Left ventricle myocardium superior (tissue), 1 donor: ENCODE results near the gene DPP6. TPM values are rescaled to one million over a fixed set of nuclear protein-coding genes. Genes with fewer than 3 reads are reported as not detected.

Experiments
- ATAC-seq: fragments of 200-7000 bp; cut with Tn5 transposase; one replicate; pipeline ENCODE4 v1.9.1; 2020; ENCODE audit warnings: mild to moderate bottlenecking, moderate library complexity
- DNase-seq: peaks from one replicate; pipeline ENCODE4 v3.0.0-alpha.2; 2020
- intact Hi-C: fragments of 100-400 bp; cut with micrococcal nuclease; formaldehyde crosslinking; loops from one replicate; pipeline ENCODE4 v1.11.0; 2022
- total RNA-seq: library from RNA; stranded (reverse); fragmentation: NEBNext Ultra II Directional; extraction: Animal tissue kit (Norgen Biotek cat#: 25700); gene quantifications from one replicate; pipeline ENCODE4 v1.2.1, GENCODE V29; 2021
- donor health status: DM: no; HTN: yes; CAD: no; lungs with severe emphysema.

DPP6 gene
- total RNA-seq, 1 donor from 2014 or later: not detected

DNA sequence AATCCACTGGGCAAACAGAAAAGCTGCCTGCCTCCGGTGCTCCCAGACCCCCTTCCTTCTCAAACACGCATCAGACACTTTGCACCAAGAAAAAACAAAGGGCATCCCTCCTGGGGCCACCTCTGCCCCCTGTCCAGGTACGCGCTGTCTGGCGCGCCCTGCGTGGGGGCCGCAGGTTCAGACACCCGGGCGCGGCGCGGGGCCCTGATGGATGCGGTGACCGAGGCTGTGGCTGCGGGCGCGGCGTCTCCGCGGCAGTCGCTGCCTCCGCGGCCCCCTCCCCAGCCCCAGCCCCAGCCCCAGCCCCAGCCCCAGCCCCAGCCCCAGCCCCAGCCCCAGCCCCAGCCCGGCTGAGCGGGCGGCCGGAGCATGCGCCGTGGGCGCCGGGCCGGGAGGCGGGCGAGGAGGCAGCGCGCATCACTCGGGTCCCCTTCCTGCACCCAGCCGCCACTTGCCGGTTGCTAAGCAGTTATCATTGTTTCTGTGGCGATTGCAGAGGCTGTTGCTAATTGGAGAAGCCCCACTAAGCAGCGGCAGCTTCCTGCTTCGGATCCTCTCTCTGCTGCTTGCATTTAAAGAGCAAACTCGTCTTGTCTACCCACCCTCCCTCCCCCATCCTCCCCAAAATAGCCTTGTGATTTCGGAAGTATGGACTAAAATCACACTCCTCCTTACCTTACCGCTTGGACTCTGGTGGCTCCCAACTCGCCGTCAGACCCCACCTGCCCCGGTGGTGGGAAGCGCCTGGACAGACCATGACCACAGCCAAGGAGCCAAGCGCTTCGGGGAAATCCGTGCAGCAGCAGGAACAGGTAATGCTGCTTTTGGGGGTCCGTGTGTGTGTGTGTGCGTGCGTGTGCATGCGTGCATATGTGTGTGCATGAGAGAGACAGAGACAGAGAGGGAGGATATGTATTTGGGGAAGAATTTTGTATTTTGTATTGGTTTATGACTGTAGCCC, 252.8 kb downstream of the DPP6 start:
- ATAC-seq (no peak), DNase-seq (no peak)
- intact Hi-C loops: no loop called here

DNA sequence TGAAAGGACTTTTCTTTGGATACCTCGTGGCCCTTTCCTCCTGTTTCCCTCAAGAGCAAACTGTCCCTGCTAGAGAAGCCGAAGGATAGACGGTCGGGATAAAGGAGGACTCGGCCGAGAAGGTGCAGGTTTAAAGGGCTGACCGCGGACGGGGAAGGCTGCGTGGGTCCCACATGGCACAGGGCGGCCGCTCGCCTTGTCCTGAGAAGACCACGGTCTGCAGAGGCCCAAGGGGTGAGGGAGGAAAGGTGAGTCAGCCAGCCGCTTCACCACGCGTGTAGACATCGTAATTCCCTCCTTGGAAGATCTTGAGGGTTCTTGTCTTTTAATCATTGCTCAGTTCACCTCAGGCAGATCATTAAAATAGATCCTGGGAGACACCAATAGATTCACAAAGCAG, 253.8 kb downstream of the DPP6 start:
- intact Hi-C loops: no loop called here
- no peak for DNase-seq

GRCh38 chr7:154308928-154309327, 256.7 kb downstream of the DPP6 start:
- intact Hi-C loops: no loop called here
- no peak for DNase-seq
- ATAC-seq: no peak

More for the DNA sequence above, 253.8 kb downstream of the DPP6 start:
- no peak for ATAC-seq

- intact Hi-C loops: no loop called here
- ATAC-seq (no peak), DNase-seq (no peak)
Measured at GRCh38 chr7:154310114-154310513, 257.9 kb downstream of the DPP6 start.

- DNase-seq: no peak
- intact Hi-C loops: no loop called here
- no peak for ATAC-seq
Measured at GRCh38 chr7:154324196-154324595, 272.0 kb downstream of the DPP6 start.

DNA sequence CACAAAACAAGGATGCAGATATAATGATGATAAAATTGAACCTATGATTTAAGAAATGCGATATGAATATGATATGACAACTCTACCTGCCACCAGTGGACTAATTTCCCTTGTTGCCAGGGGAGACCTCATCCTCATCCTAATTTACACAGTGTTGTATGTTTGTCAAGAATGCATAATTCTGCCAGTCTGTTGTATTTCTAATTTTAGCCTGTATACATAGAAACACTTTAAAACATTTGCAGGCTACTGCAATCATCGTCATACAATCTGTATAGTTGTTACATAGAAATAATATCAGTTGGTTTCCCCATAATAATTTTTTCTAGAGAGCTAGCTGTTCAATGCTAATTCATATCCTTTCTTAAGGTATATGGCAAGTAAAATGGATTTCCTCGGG, 274.2 kb downstream of the DPP6 start:
- ATAC-seq (no peak), DNase-seq (no peak)
- intact Hi-C loops: no loop called here

DNA sequence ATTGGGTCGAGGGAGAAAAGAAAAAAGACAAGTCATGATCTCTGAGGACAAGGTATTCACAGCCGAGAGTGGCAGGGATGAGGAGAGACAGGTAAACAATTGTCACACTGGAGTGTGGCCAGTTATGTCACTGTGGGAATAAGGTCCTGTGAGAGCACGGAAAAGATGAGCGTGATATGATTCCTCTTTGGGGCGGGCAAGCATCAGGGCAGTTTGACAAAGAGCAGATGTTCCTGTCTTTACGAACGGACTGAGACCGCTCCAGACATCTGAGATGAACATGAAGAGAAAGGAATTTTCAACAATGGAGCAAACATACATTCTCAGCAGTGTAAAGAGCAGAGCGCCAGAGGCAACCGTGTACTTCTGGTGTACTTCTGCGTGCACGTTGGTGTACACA, 278.1 kb downstream of the DPP6 start:
- intact Hi-C loops: no loop called here
- DNase-seq (no peak), ATAC-seq (no peak)

- intact Hi-C loops: no loop called here
- no peak for ATAC-seq
- DNase-seq: no peak
Measured at GRCh38 chr7:154332811-154333580, 280.8 kb downstream of the DPP6 start.

GRCh38 chr7:154336295-154336694, 284.1 kb downstream of the DPP6 start:
- DNase-seq: no peak
- no peak for ATAC-seq
- intact Hi-C loops: no loop called here

DNA sequence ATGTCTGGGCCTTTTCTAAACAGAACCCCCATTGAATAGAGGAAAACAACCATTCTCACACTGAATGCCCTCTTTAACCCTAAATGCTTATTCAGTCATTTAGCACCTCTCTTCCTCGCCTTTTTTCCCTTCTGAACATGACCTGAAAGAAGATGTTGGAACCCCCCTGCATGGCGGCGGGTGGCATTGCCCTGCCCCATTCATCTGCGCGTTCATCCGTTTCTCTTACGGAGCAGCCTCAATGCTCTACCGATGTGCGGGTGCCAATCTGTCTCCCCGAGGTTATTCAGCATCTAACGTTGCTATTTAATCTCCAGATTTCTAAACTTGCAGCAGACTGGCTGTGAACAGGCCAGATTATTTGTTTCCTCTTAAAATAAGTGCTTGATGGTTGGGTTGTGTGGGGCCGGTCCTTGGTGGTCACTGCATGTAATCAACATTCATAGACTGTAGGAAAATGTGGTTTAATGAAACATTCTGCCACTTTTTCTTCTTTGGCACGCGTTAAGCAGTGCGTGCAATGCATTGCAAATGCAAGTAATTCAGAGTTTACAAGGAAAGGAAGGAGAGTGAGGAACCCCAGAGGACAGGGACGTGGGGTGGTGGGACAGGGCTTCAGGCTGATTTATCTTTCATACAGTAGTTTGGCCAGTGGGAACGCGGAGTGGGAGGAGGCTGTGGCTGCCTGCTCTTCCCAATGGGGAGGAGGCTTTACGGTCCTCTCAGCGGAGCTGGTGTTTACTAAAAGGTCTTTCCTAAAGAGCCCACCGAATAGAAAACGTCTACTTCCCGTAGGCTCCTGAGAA, 286.7 kb downstream of the DPP6 start:
- intact Hi-C loops: no loop called here
- ATAC-seq: no peak
- DNase-seq: no peak

GRCh38 chr7:154342971-154343633, 290.9 kb downstream of the DPP6 start:
- intact Hi-C loops: no loop called here
- ATAC-seq (no peak), DNase-seq (no peak)

- ATAC-seq: no peak
- intact Hi-C loops: no loop called here
- DNase-seq: no peak
Measured at GRCh38 chr7:154343778-154344412, 291.7 kb downstream of the DPP6 start.

DNA sequence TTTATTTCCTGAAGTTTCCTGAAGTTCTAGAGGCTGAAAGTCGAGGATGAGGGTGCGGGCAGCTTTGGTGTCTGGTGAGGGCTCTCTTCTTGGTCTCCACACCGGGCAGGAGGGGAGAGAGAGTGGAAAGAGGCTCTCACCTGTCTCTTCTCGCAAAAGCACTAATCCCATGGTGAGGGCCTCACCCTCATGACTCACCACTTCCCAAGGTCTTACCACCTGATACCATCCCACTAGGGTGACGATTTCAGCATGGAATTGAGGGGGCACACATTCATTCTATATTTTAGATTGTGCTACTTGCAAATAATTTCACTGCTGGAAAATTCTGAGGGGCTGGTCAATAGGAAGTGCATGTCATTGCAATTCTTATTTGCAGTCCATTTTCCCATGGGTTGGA, 292.9 kb downstream of the DPP6 start:
- DNase-seq: no peak
- ATAC-seq: no peak
- intact Hi-C loops: no loop called here

DNA sequence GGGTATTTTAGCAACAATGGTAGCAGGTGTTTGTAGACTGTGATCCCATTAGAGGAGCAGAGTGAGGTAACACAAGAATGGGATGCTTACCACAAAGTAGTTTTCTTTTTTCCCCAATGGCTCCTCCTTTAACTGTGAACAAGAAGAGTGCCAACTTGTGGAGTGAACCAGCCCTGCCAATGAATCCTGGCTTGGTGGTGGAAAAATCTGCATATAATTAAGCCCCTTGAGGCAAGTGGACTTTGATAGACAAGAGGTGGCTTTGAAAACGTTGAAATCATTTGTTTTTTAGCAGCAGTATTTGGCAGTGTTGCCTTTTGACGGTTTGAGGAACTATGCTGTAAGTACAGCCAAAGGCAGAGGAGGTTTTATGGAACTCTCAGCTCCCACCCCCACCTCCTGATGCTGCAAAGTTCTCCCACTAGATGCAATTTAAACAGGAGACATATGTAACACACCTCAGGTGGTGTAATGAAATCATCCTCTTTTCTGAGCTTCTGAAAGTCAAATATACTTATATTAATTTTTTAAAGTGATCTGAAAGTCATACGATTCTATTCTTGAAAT, 295.6 kb downstream of the DPP6 start:
- intact Hi-C loops: no loop called here
- DNase-seq (no peak), ATAC-seq (no peak)

GRCh38 chr7:154350892-154351291, 298.7 kb downstream of the DPP6 start:
- DNase-seq: no peak
- intact Hi-C loops: no loop called here
- no peak for ATAC-seq

GRCh38 chr7:154353355-154353767, 301.2 kb downstream of the DPP6 start:
- no peak for ATAC-seq
- DNase-seq: no peak
- intact Hi-C loops: no loop called here

DNA sequence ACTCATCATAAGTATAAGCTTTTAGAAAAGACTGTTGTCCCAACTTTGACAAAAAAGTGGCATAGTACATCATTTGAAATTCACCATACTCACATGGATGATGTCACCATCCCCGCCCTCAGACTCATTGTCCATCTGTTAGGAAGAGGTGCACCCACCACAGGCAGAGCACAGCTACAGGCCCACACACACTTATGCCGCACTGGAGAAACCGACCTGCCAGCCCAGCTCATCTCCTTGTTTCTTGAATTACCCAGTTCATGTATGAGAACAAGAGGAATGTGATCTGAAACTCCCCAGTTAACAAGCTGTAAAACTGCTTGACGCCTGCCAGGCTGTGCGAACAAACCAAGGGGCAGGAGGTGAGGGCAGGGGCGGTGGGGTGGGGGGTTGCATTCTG, 312.0 kb downstream of the DPP6 start:
- no peak for ATAC-seq
- intact Hi-C loops: no loop called here

GRCh38 chr7:154371424-154371823, 319.2 kb downstream of the DPP6 start:
- intact Hi-C loops: no loop called here
- no peak for DNase-seq
- no peak for ATAC-seq

More for the DNA sequence above, 312.0 kb downstream of the DPP6 start:
- no peak for DNase-seq
